ENCODE data around the gene SON.
A peak's percentile ranks its signal among the peaks of the same experiment; 100 is the strongest.

The SON gene

GRCh38 chr21:33588485-33589335 is 45.9 kb downstream of the SON start, which contains the start of gene DONSON:
Gene DONSON (minus strand): TSS chr21:33588684. CDS start chr21:33588641, 43 bp downstream.
- peak within 1 kb of the TSS; percentile 57 for H3K27ac ChIP-seq (replicated peaks)
- TF ChIP-seq CTCF (IDR thresholded peaks at IDR 0.05; ENCODE audit: insufficient read depth, low read length) (no peak), POLR2AphosphoS5 (IDR thresholded peaks at IDR 0.05; ENCODE audit: low read depth) (0 out of 2 replicates have a peak, but pooled peaks have one; percentile 21)
- peak within 1 kb of the TSS; percentile 74 for H3K4me3 ChIP-seq (replicated peaks; ENCODE audit: insufficient read depth, low read length)
- DNase-seq (ENCODE audit: low read depth in 1 of 2, low spot score in 1 of 2), result peak; percentile 63 to 79
- H3K27me3 ChIP-seq (ENCODE audit: insufficient read depth, poor library complexity, severe bottlenecking), result no peaks in the 10 kb centered on the region

GRCh38 chr21:33598051-33598450 is 55.2 kb downstream of the SON start:
- no peak for TF ChIP-seq GABPA (IDR thresholded peaks at IDR 0.05; ENCODE audit: low read depth)
- TF ChIP-seq SPI1 (IDR thresholded peaks at IDR 0.05; ENCODE audit: borderline replicate concordance, low read depth), result no peak
- no peak for TF ChIP-seq POLR2AphosphoS5 (IDR thresholded peaks at IDR 0.05; ENCODE audit: low read depth)
- no peak for TF ChIP-seq CTCF (IDR thresholded peaks at IDR 0.05; ENCODE audit: insufficient read depth, low read length)
- TF ChIP-seq REST (IDR thresholded peaks at IDR 0.05; ENCODE audit: insufficient replicate concordance, low read depth), result no peak

GRCh38 chr21:33608559-33608958 is 65.7 kb downstream of the SON start:
- TF ChIP-seq GABPA (IDR thresholded peaks at IDR 0.05; ENCODE audit: low read depth), result no peak
- no peak for TF ChIP-seq POLR2AphosphoS5 (IDR thresholded peaks at IDR 0.05; ENCODE audit: low read depth)
- no peak for TF ChIP-seq SPI1 (IDR thresholded peaks at IDR 0.05; ENCODE audit: borderline replicate concordance, low read depth)
- TF ChIP-seq CTCF (IDR thresholded peaks at IDR 0.05; ENCODE audit: insufficient read depth, low read length), result no peak
- TF ChIP-seq REST (IDR thresholded peaks at IDR 0.05; ENCODE audit: insufficient replicate concordance, low read depth), result no peak
- no peak for DNase-seq (ENCODE audit: low read depth in 1 of 2, low spot score in 1 of 2)
- no peak overlapping the region for H3K4me3 ChIP-seq (replicated peaks; ENCODE audit: insufficient read depth, low read length)

More at GRCh38 chr21:33598051-33598450, 55.2 kb downstream of the SON start:
- Histone ChIP-seq H3K27me3 (ENCODE audit: insufficient read depth, poor library complexity, severe bottlenecking) (no peaks in the 10 kb centered on the region), H3K4me3 (replicated peaks; ENCODE audit: insufficient read depth, low read length) (no peak overlapping the region), H3K27ac (replicated peaks) (no peak overlapping the region)
- DNase-seq (ENCODE audit: low read depth in 1 of 2, low spot score in 1 of 2), result no peak

More at GRCh38 chr21:33608559-33608958, 65.7 kb downstream of the SON start:
- Histone ChIP-seq H3K27ac (replicated peaks) (no peak overlapping the region), H3K27me3 (ENCODE audit: insufficient read depth, poor library complexity, severe bottlenecking) (no peaks in the 10 kb centered on the region)
